ENCODE measurements around the gene PDGFA. TPM values are rescaled to one million over a fixed set of nuclear protein-coding genes. Genes with fewer than 3 reads are reported as not detected.

Gene PDGFA
- total and polyA plus RNA-seq, 2 experiments from 2014 or later, result 35.6 to 43.1 TPM

- TF ChIP-seq ZNF462 (CRISPR knock-in tag; IDR thresholded peaks at IDR 0.05), result no peak
- TF ChIP-seq STAT1 (IDR thresholded peaks at IDR 0.05; ENCODE audit: unreplicated experiment), result no peak
- no peak for TF ChIP-seq ETS1 (IDR thresholded peaks at IDR 0.05)
- TF ChIP-seq, protein P1, sequence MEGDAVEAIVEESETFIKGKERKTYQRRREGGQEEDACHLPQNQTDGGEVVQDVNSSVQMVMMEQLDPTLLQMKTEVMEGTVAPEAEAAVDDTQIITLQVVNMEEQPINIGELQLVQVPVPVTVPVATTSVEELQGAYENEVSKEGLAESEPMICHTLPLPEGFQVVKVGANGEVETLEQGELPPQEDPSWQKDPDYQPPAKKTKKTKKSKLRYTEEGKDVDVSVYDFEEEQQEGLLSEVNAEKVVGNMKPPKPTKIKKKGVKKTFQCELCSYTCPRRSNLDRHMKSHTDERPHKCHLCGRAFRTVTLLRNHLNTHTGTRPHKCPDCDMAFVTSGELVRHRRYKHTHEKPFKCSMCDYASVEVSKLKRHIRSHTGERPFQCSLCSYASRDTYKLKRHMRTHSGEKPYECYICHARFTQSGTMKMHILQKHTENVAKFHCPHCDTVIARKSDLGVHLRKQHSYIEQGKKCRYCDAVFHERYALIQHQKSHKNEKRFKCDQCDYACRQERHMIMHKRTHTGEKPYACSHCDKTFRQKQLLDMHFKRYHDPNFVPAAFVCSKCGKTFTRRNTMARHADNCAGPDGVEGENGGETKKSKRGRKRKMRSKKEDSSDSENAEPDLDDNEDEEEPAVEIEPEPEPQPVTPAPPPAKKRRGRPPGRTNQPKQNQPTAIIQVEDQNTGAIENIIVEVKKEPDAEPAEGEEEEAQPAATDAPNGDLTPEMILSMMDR (conservative IDR thresholded peaks at IDR 0.05; ENCODE audit: low read depth in 2 of 2), result no peak
Measured at GRCh38 chr7:568031-568951, 48.6 kb upstream of the PDGFA start (continued).

Measured in GM23338 (cell line).